Stomach (tissue), 9 donors: ENCODE measurements around the gene RAD21L1. TPM values are rescaled to one million over a fixed set of nuclear protein-coding genes. Genes with fewer than 3 reads are reported as not detected.

ENCODE experiments used
- DNase-seq, 2 donors: peaks; one replicate each; pipeline versions ENCODE4 v3.0.0 to v3.0.0-alpha.2; 2013 to 2019
- H3K27ac ChIP-seq, 5 donors: fragments of 200-600 bp in 4 of 5; sonication (generic) in 4 of 5; one replicate each; pipeline ENCODE4 v1.5.1; 2013 to 2019; ENCODE audit warnings: mild to moderate bottlenecking in 1 of 5, moderate library complexity in 1 of 5
- H3K27me3 ChIP-seq, 3 donors: fragments of 200-600 bp; sonication (generic); one replicate each; pipeline ENCODE4 v1.5.1; 2017 to 2019; ENCODE audit warnings: mixed run types in 1 of 3
- H3K36me3 ChIP-seq, 4 donors: fragments of 200-600 bp; sonication (generic); 1 replicate in 3 of 4; 2 replicates in 1 of 4; pipeline ENCODE4 v1.5.1; 2016 to 2019
- H3K4me1 ChIP-seq, 4 donors: fragments of 200-600 bp; sonication (generic); one replicate each; pipeline ENCODE4 v1.5.1; 2016 to 2019
- H3K4me3 ChIP-seq, 4 donors: fragments of 200-600 bp; sonication (generic) in 3 of 4; one replicate each; pipeline ENCODE4 v1.5.1; 2016 to 2019; ENCODE audit warnings: mild to moderate bottlenecking in 1 of 4
- H3K9me3 ChIP-seq, 4 donors: fragments of 200-600 bp; sonication (generic); one replicate each; pipeline ENCODE4 v1.5.1; 2016 to 2019
- CTCF ChIP-seq, 7 experiments: fragments of 450-650 bp in 4 of 7; fragments of 200-600 bp in 3 of 7; sonication (generic) in 3 of 7; IDR thresholded peaks; one replicate each; pipeline ENCODE4 v1.5.1; 2016 to 2019; ENCODE audit warnings: antibody characterized with exemption in 7 of 7, control low read depth in 2 of 7, mild to moderate bottlenecking in 1 of 7
- EP300 ChIP-seq: sonication (generic); formaldehyde crosslinking; IDR thresholded peaks from one replicate; pipeline ENCODE4 v1.6.1; 2017; ENCODE audit warnings: antibody characterized with exemption
- POLR2A ChIP-seq, 4 donors: fragments of 450-650 bp; IDR thresholded peaks; one replicate each; pipeline ENCODE4 v1.6.1; 2016; ENCODE audit warnings: antibody characterized with exemption in 4 of 4, control low read depth in 2 of 4, mild to moderate bottlenecking in 1 of 4, moderate library complexity in 1 of 4
- POLR2AphosphoS5 ChIP-seq, 3 donors: sonication (generic); formaldehyde crosslinking; IDR thresholded peaks; one replicate each; pipeline ENCODE4 v1.6.1; 2016; ENCODE audit warnings: antibody characterized with exemption in 3 of 3
- WGBS, 5 donors: extraction: QIAGEN DNeasy Blood & Tissue Kit in 3 of 5; methylation state at CpG; one replicate each; pipeline versions ENCODE4 v1.1.5 to v1.1.7; 2013 to 2018; 5-methylcytosine and 5-hydroxymethylcytosine counted together
- intact Hi-C: fragments of 100-400 bp; cut with DNase I; formaldehyde crosslinking; loops from one replicate; pipeline ENCODE4 v1.15.1; 2023; ENCODE audit warnings: low total_unique reads
- polyA plus RNA-seq, 3 donors: library from polyadenylated mRNA; stranded (reverse); fragments of 200-250 nt; gene quantifications; one replicate each; pipeline ENCODE4 v1.2.3, GENCODE V29; 2013
- total RNA-seq, 5 donors: library from RNA; depleted of rRNA; stranded (reverse); fragments of >200 nt; gene quantifications; one replicate each; pipeline versions ENCODE4 v1.1.0 to v1.2.3, GENCODE V29; 2014 to 2016
- donor health status: healthy with polysubstance abuse.
- donor health status: Bipolar disorder and iron deficiency.
- donor health status: healthy.

Gene RAD21L1
- total and polyA plus RNA-seq, 8 donors, result not detected

GRCh38 chr20:1184638-1185315, 41.1 kb upstream of the RAD21L1 start, which contains the start of gene TMEM74B:
Gene TMEM74B (minus strand): TSS chr20:1184981. CDS start chr20:1183801, 1,180 bp downstream.
- peaks cover 6 to 46% (median 25%) of the 10 kb centered on the region in 3 donors for H3K27me3 ChIP-seq
- peak within 1 kb of the TSS; percentile 47 to 73 (median 55) for H3K4me3 ChIP-seq
- WGBS, 5 donors, result 0 to 4% (median 1%) methylated on average over 15 to 76 of the region's 76 CpGs
- no peaks in the 10 kb centered on the region for H3K9me3 ChIP-seq
- H3K4me1 ChIP-seq, result peaks cover 12 to 28% (median 21%) of the 10 kb centered on the region in 4 donors
- peaks cover 0 to 10% (median 3%) of the 10 kb centered on the region in 4 donors for H3K36me3 ChIP-seq
- no peak for TF ChIP-seq CTCF (IDR thresholded peaks at IDR 0.05)
- TF ChIP-seq EP300, result no peak
- no peak for TF ChIP-seq POLR2AphosphoS5 (IDR thresholded peaks at IDR 0.05)
- TF ChIP-seq POLR2A (IDR thresholded peaks at IDR 0.05), result no peak
- H3K27ac ChIP-seq, result peak within 1 kb of the TSS in 1 of 5 donors; percentile 49
- intact Hi-C loops, result no loop called here
- peak in 1 of 2 donors; percentile 36 for DNase-seq

- Histone ChIP-seq H3K4me3 (peak overlapping the region; percentile 47 to 73 (median 55)), H3K27me3 (peaks cover 6 to 46% (median 25%) of the 10 kb centered on the region in 3 donors), H3K27ac (peak overlapping the region in 1 of 5 donors; percentile 49), H3K9me3 (no peaks in the 10 kb centered on the region), H3K4me1 (peaks cover 12 to 28% (median 21%) of the 10 kb centered on the region in 4 donors), H3K36me3 (peaks cover 0 to 10% (median 3%) of the 10 kb centered on the region in 4 donors)
- TF ChIP-seq CTCF (IDR thresholded peaks at IDR 0.05) (no peak), EP300 (no peak), POLR2AphosphoS5 (IDR thresholded peaks at IDR 0.05) (no peak), POLR2A (IDR thresholded peaks at IDR 0.05) (no peak)
- intact Hi-C loops, result no loop called here
- WGBS, 5 donors, result 0 to 1% (median 1%) methylated on average over 12 to 54 of the region's 54 CpGs
- DNase-seq, result peak in 1 of 2 donors; percentile 34
Observed at GRCh38 chr20:1185316-1185741, 40.5 kb upstream of the RAD21L1 start.

GRCh38 chr20:1185790-1186334, 40.0 kb upstream of the RAD21L1 start:
- Histone ChIP-seq H3K27ac (peak overlapping the region in 1 of 5 donors; percentile 49), H3K36me3 (peaks cover 0 to 5% (median 1%) of the 10 kb centered on the region in 4 donors), H3K4me3 (peak overlapping the region; percentile 47 to 73 (median 55)), H3K4me1 (peaks cover 12 to 28% (median 21%) of the 10 kb centered on the region in 4 donors), H3K9me3 (no peaks in the 10 kb centered on the region), H3K27me3 (peaks cover 6 to 46% (median 25%) of the 10 kb centered on the region in 3 donors)
- 6 to 8% (median 7%) methylated on average over 15 to 20 of the region's 20 CpGs for WGBS, 5 donors
- TF ChIP-seq POLR2A (IDR thresholded peaks at IDR 0.05), result no peak
- TF ChIP-seq POLR2AphosphoS5 (IDR thresholded peaks at IDR 0.05), result no peak
- peak in 3 of 7 experiments; percentile 7 to 47 (median 32) for TF ChIP-seq CTCF (IDR thresholded peaks at IDR 0.05)
- TF ChIP-seq EP300, result no peak
- peak; percentile 49 to 82 for DNase-seq
- intact Hi-C loops, result no loop called here

- TF ChIP-seq POLR2A (IDR thresholded peaks at IDR 0.05) (no peak), EP300 (no peak), CTCF (IDR thresholded peaks at IDR 0.05) (no peak), POLR2AphosphoS5 (IDR thresholded peaks at IDR 0.05) (no peak)
- H3K4me3 ChIP-seq, result no peak overlapping the region
- H3K9me3 ChIP-seq, result no peaks in the 10 kb centered on the region
- intact Hi-C loops, result no loop called here
- DNase-seq, result no peak
- 53 to 79% (median 76%) methylated on average over 8 to 13 of the region's 13 CpGs for WGBS, 5 donors
- H3K27me3 ChIP-seq, result peaks cover 6 to 46% (median 25%) of the 10 kb centered on the region in 3 donors
- peaks cover 12 to 28% (median 21%) of the 10 kb centered on the region in 4 donors for H3K4me1 ChIP-seq
- H3K27ac ChIP-seq, result no peak overlapping the region
- no peaks in the 10 kb centered on the region for H3K36me3 ChIP-seq
Observed at GRCh38 chr20:1186367-1186991, 39.4 kb upstream of the RAD21L1 start.
